Measurements from ENCODE around the gene RTL1.

GRCh38 chr14:100857923-100858837 lies 45.3 kb downstream of the RTL1 start:
- TF ChIP-seq FOSL1 (CRISPR knock-in tag; IDR thresholded peaks at IDR 0.05; ENCODE audit: borderline replicate concordance) (no peak), REST (IDR thresholded peaks at IDR 0.05; ENCODE audit: borderline replicate concordance in 1 of 2, low read depth in 1 of 2, low read length in 2 of 2) (no peak), CREB1 (IDR thresholded peaks at IDR 0.05) (no peak), CREB1 (CRISPR knock-in tag; IDR thresholded peaks at IDR 0.05) (no peak), ZNF614 (CRISPR knock-in tag; IDR thresholded peaks at IDR 0.05; ENCODE audit: borderline replicate concordance) (no peak), SMARCE1 (IDR thresholded peaks at IDR 0.05; ENCODE audit: borderline replicate concordance) (no peak)
